Lower leg skin (tissue), 3 donors: ENCODE measurements around the gene ARHGEF12.
A peak's percentile ranks its signal among the peaks of the same experiment; 100 is the strongest.

Source experiments
- POLR2A ChIP-seq, 2 donors: fragments of 450-650 bp; IDR thresholded peaks; one replicate each; pipeline ENCODE4 v1.6.1; 2016 to 2017; ENCODE audit warnings: antibody characterized with exemption in 2 of 2, mild to moderate bottlenecking in 1 of 2, moderate library complexity in 1 of 2
- TF ChIP-seq, protein P1 (sequence below), 3 donors: fragments of 450-650 bp; IDR thresholded peaks; one replicate each; pipeline ENCODE4 v1.5.1; 2016; ENCODE audit warnings: antibody characterized with exemption in 3 of 3, mild to moderate bottlenecking in 3 of 3, moderate library complexity in 2 of 3

DNA sequence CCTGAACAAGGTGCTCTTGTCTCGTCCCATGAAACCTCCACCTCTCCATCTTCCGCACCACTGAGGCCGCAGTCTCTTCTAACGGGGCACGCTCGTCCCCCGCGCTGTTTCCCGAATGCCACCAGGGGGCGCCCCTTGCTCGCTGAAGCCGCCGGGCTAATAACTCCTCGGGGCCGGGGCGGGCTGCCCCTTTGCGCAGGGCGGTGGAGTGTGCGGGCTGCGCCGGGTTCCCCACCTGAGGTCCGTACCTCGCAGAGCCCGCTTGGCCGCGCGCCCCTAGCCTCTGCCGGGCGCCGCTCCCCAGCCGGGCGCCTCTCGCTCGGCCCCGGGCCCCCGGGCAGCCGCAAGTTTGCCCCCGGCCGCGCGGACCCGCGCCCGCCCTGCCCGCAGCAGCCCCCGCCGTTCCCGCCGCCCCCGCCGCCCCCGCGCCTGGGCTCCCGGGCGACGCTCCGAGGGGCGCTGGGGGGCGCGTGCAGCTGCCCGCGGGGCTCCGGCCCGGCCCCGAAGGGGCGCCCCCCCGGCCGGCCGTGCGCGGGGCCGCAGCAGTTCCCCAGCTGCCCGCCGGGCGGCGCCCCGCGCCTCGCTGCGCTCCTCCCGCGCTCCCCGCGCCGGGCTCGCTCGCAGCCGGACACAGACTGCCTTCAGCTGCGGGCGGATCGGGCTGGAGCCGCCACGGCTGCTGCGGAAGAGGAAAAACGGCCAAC, 175.1 kb downstream of the ARHGEF12 start, which contains the start of gene GRIK4:
- TF ChIP-seq, protein P1, sequence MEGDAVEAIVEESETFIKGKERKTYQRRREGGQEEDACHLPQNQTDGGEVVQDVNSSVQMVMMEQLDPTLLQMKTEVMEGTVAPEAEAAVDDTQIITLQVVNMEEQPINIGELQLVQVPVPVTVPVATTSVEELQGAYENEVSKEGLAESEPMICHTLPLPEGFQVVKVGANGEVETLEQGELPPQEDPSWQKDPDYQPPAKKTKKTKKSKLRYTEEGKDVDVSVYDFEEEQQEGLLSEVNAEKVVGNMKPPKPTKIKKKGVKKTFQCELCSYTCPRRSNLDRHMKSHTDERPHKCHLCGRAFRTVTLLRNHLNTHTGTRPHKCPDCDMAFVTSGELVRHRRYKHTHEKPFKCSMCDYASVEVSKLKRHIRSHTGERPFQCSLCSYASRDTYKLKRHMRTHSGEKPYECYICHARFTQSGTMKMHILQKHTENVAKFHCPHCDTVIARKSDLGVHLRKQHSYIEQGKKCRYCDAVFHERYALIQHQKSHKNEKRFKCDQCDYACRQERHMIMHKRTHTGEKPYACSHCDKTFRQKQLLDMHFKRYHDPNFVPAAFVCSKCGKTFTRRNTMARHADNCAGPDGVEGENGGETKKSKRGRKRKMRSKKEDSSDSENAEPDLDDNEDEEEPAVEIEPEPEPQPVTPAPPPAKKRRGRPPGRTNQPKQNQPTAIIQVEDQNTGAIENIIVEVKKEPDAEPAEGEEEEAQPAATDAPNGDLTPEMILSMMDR (IDR thresholded peaks at IDR 0.05): peak in 1 of 3 donors; percentile 78
- no peak for TF ChIP-seq POLR2A (IDR thresholded peaks at IDR 0.05)
